ENCODE results near the gene SLX4IP.
A peak's percentile ranks its signal among the peaks of the same experiment; 100 is the strongest.

SLX4IP gene

DNA sequence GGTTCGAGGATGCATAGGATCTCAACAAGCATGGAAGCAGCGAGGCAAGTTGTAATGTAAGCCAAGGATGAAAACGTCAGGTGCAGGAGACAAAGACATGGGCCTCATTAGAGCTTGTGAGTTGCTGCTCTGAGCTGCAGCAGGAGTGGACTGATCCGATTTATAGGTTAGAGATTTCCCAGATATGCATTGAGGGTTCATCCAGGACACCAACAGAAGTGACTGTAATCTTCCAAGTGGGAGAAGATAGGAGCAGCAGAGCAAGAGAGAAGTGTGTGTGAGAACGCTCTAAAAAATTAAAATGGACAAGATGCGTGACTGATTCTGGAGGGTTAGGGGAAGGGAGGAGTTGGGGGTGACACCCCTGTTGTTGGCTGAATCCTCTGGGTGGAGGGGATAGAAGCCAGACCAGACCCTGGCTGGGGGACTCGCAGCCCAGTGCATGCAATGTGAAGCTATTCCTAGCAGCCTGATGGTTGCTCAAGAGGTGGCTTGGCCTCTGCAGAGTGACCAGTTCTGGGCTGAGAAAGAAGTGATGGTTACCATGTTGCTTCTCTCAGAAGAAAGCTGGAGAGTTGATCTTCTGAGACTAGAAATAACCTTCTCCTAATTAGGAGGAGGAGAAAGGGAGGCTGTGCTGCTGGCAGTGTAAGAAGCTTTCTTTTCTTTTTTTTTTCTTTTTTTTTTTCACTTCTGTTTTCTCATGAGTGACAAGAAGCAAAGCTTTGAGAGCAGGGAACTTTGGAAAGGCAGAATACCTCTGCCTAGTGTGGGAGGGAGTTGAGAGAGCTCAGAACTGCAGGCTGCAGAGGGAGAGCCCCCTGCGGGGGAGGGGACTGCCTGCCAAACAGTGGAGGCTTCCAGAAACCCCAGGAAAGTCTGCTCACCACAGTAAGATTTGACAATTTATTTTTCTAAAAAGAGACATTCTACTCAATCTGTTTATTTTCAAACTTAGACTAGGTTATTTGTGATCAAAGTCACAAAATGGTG, 116.9 kb downstream of the SLX4IP start:
- peak; percentile 22 for DNase-seq (ENCODE audit: low spot score)

- peak; percentile 70 for DNase-seq (ENCODE audit: low spot score)
These were observed 118.3 kb downstream of the SLX4IP start for GRCh38 chr20:10553326-10553984.

- DNase-seq (ENCODE audit: low spot score), result no peak
These were observed 119.2 kb downstream of the SLX4IP start for GRCh38 chr20:10554285-10554684.

DNA sequence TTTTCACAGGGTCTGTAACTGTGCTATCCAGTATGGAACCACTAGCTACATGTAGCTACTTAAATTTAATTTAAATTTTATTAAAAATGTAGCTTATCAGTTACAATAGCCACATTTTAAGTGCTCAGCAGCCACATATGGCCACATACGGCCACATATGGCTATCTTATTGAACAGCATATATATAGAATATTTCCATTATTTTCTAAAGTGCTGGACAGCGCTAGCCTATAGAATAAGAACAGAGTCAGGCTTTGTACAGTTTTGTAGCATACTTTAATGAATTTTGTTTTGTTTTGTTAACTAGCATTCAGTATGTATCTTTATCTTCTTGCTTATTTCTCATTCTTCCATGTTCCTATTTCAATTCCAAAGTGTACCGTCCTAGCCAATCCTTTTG, 120.3 kb downstream of the SLX4IP start:
- no peak for DNase-seq (ENCODE audit: low spot score)

DNA sequence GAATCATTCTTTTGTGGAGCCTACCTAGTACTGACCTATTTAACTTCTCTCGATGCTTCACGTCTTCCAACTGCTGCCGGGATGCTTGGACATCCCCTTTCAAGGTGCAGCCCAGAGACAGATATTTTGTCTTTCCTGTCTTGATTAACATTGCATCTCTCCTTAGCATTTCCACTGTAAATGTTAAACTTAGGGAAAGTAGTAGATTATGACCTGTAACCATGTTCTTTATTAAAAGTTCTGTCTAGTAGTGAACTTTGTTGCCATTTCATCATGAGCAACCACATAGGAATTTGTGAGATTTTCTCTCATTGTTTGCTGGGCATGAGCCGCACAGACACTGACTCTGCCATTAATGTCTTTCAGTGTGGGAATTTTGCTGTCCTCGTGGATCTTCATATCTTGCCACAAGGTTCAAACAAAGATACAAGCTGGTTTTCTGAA, 120.8 kb downstream of the SLX4IP start:
- DNase-seq (ENCODE audit: low spot score), result no peak

DNA sequence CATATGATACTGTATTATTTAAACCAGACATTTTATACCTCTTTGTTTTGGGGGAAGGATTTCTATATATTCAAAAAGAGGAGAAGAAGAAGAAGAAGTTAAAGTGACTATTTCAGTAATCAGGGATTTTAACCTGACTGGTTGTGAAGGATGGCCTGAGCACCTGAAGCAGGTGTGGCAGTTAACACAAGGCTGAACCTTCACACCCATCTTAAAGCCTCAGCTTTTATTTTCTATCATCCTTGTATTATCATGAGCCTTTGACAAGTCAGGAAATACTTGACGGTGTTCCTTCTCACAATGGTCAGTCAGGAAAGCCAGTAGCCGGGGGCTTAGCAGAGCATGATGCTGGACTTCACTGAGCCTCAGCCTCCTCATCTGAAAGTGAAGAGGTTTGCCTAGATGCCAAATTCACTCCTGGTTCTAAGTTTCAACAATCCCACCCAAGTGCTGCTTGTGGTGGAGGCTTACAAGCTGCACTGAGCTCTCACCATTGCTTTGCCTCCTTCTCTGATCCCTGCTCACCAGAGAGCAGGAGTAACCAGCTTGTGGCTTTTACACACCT, 121.5 kb downstream of the SLX4IP start:
- DNase-seq (ENCODE audit: low spot score), result no peak

- DNase-seq (ENCODE audit: low spot score), result no peak
These were observed 122.6 kb downstream of the SLX4IP start for GRCh38 chr20:10557685-10558084.

GRCh38 chr20:10558635-10559187, 123.6 kb downstream of the SLX4IP start:
- DNase-seq (ENCODE audit: low spot score), result no peak

DNA sequence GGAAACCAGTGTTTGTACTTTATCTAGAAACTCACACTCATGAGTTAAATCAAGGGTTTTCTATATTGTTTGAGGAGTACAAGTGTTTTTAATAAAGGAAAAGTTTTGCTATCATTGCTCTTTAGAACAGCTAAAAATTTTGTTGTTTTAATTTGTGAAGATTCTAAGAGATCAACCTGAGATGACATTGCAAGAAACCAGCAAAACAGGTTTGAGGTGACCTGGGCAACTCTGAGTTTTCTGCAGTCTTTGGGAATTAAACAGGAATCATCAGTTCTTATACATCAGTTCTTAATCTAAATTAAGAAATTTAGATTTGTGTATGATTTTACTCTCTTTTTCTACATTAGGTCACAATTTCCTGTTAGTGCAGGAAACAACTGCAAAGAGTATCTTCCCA, 124.2 kb downstream of the SLX4IP start:
- DNase-seq (ENCODE audit: low spot score), result no peak

DNA sequence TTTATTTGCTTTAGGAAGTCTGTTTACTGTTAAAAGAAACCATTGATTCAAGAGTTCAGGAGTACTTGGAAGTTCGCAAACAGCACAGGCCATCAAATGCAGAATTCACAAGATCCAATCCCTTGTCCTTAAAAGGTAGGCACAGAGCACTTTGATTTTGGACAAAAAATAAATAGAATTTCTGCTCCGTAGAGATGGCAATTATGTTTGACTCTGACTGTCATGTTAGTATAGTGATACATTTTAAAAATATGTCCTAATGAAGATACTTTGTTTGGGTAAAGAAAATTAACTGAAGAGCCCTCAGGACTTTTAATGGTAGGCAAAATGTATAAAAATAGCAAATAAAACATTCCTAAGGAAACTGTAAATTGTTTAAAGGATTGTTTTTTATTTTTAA, 125.6 kb downstream of the SLX4IP start:
- no peak for DNase-seq (ENCODE audit: low spot score)

DNA sequence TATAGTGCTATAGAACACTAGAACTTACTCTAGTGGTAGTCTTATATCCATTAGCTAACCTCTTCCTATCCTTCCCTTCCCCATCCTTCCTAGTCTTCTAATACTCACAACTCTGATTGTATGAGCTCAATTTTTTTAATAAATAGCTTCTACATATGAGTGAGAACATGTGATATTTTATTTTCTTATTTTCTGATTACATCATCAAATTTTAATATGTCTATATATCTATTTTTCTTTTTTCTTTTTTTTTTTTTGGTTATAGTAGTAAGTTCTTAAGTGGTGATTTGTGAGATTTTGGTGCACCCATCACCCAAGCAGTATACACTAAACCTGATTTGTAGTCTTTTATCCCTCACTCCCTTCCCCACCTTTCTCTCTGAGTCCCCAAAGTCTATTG, 126.2 kb downstream of the SLX4IP start:
- DNase-seq (ENCODE audit: low spot score), result no peak

- DNase-seq (ENCODE audit: low spot score), result no peak
These were observed 127.8 kb downstream of the SLX4IP start for GRCh38 chr20:10562899-10563298.

DNA sequence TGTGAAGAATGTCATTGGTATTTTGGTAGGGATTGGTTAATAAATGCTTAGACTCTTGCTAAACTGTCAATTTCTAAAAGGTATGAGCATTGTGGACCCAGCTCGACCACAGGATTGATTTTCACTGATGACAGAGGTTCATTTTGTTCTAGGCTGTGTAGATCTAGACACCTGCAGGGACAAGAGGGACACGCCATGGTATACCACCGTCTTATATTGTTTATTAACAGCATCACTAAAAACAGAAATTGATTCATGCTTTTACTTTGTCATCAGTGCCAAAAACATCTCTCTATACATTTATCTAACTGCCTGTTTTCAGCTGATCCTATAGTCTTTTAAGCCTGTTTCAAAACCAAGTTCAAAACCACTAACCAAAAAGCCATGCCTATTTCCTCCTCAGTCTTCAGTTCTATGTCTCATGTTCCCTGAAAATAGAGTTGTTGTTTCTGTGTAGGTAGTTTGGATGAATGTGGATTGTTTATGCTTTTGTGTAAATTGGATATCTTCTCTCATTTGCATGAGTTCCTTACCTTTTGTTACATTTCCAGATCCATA, 128.9 kb downstream of the SLX4IP start:
- DNase-seq (ENCODE audit: low spot score), result no peak

GRCh38 chr20:10565191-10565921, 130.3 kb downstream of the SLX4IP start:
- DNase-seq (ENCODE audit: low spot score), result no peak

- DNase-seq (ENCODE audit: low spot score), result no peak
These were observed 131.1 kb downstream of the SLX4IP start for GRCh38 chr20:10565922-10566897.

DNA sequence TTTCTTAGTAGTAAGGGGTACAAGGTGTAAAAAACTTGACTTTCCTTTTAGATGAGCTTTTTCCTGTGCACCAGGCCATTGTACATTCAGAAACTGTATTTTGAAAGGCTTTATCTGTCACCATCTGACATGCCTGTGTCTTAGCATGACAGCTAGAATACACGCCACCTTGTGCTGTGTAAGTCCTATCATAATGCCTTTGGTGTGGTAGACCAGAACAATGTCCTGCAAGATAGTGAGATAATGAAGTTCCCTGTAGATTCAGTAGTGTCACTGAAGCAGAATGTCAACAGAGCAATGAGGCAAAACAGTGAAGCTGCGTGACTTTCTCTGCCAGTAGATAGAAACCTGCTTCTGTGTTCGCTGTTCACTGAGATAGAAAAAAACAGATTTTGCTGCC, 132.9 kb downstream of the SLX4IP start:
- DNase-seq (ENCODE audit: low spot score), result no peak

GRCh38 chr20:10571313-10571815, 136.3 kb downstream of the SLX4IP start:
- no peak for DNase-seq (ENCODE audit: low spot score)

- DNase-seq (ENCODE audit: low spot score), result no peak
These were observed 137.7 kb downstream of the SLX4IP start for GRCh38 chr20:10572853-10573252.

DNA sequence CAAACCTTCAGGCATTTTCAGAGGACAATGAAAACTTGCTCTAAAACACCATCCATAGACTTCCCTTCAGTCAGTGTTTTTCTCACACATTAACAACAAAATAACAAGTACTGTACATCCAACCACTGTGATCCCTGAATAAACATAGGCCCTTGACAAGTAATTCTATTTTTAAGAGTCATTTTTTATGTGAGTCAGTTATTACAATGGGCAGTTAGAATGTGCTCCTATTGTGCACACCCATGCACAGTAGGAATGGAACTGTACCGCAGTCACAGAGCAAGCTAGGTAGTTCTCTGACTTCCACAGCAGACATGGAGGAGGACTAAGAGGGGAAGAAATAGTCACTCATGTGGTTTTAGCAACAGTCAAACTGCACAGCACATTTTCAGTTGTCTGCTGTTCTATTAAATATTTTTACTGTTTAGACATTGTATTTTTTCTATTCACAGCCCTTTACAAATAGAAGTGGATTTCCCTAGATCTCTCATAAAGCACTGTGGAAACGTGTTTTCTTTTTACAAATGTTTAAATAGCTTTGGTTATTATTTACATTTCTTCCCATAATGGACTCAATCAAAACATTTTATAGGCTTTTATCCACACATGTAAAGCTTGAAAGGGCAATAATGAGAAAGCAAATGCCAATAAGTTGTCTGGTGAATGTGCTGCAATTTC, 138.3 kb downstream of the SLX4IP start:
- no peak for DNase-seq (ENCODE audit: low spot score)

DNA sequence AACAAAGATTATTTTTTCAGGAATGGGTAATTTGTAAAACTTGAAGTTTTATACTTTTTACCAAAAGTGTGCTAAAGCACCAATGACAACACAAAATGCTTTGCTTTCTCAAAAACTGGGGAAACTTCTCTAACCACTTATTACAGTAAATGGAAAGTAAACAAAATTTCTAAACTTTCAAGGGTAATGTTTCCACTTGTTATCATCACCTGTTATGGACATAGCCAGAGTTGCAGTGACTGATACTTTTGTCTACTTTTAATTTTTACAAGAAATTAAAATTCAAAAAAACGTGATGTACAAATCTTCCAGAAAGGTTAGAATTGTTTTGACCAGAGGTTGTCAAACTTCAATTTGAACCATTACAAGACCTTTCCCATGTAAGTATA, 138.8 kb downstream of the SLX4IP start:
- no peak for DNase-seq (ENCODE audit: low spot score)

Measured in Ammon's horn (tissue), 1 donor.